ENCODE measurements around the gene SLCO2A1.

DNA sequence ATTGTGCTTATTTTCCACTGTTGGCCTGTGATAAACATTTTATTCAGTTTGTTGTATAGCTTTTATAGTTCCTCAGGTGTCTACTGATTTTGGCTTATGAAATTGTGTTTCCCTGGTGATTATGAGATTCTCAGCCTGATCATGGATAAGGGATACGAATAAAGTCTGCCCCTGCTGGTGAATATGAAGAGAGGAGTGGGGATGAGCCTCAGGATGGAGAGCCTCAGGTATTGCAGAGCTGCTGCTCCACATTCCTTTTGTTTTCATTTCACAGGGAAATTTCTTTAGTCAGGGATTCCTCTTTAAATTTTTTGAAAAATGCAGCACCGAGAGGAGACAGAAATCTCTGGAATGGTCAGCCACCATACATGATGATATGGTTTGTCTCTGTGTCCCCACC, 119.3 kb downstream of the SLCO2A1 start:
- TF ChIP-seq EZH2phosphoT487 (IDR thresholded peaks at IDR 0.05; ENCODE audit: insufficient read depth, low read depth) (no peak), EZH2 (IDR thresholded peaks at IDR 0.05; ENCODE audit: insufficient read depth, poor library complexity, severe bottlenecking) (no peak)

Data from GM23248 (cell line).